ENCODE measurements around the gene L1CAM.

L1CAM gene

DNA sequence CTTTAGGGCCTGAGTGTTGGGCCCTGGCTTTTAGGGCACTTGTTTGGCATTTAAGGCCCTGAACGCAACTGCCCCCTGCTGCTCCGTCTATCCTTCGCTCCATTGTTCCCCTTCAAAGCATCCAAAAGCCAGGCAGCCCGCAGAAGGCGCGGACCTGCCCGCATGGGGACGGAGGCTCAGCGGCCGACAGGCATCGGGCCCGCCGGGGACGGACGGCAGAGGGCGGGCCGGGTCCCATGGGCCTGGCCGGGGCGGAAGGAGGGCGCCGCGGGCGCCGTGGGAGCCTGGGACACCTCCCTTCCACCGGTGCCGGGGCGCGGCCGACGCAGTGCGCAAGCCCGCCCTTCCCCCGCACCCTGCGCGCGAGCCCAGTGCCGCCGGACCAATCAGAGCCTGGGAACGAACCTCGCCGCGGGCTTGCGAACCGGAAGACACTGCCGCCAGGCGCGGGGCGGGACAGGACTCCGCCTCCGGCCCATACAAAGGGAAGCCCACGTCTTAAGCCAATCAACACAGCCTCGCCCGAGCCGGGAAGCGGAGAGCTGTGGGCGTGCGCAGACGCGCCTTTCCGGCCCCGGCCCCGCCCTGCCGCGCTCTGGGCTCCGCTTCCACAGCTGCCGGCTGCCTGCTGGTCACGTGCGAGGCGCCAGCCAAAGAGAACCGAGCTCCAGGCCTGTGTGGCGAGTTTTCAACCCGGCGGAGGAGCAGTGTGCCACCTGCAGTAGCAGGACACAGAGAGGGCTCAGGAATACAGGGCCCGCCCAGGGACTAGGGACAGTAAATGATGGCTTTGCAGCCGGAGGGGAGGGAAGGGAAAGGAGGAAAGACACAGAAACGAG, 42.2 kb upstream of the L1CAM start:
- Histone ChIP-seq H2AFZ (ENCODE audit: insufficient read depth, low read length, poor library complexity) (peak overlapping the region; percentile 59), H2BK120ac (ENCODE audit: insufficient read depth, low read length, poor library complexity) (peak overlapping the region; percentile 65), H3K4me3 (ENCODE audit: low read depth, low read length) (peak overlapping the region; percentile 76), H4K12ac (ENCODE audit: low read depth, low read length) (peak overlapping the region; percentile 97), H3K36me3 (ENCODE audit: control insufficient read depth in 1 of 2, insufficient read depth in 2 of 2, low read length in 2 of 2) (peaks cover 36 to 37% of the 10 kb centered on the region in 2 experiments), H3K4ac (ENCODE audit: low read depth, low read length) (peak overlapping the region; percentile 63), H3K9me3 (ENCODE audit: insufficient read depth, low read depth, low read length) (no peaks in the 10 kb centered on the region), H3K14ac (ENCODE audit: low read length) (peak overlapping the region; percentile 75), H3K79me1 (ENCODE audit: low read length) (peaks cover 7% of the 10 kb centered on the region), H3K9ac (ENCODE audit: low read length) (peak overlapping the region; percentile 92), H2AK5ac (ENCODE audit: low read length) (peak overlapping the region; percentile 99), H3K4me1 (ENCODE audit: control insufficient read depth in 1 of 2, insufficient read depth in 2 of 2, low read length in 2 of 2) (peaks cover 12 to 22% of the 10 kb centered on the region in 2 experiments), H4K91ac (ENCODE audit: low read depth, low read length) (peak overlapping the region; percentile 95), H3K18ac (ENCODE audit: low read length) (peak overlapping the region; percentile 42), H3K27me3 (ENCODE audit: insufficient read depth, low read length) (no peaks in the 10 kb centered on the region), H4K8ac (ENCODE audit: low read depth, low read length) (peak overlapping the region; percentile 96), H2BK5ac (ENCODE audit: low read depth, low read length, poor library complexity) (peak overlapping the region; percentile 34), H3K79me2 (ENCODE audit: control insufficient read depth, insufficient read depth, low read length, poor library complexity) (peaks cover 7% of the 10 kb centered on the region), H3K27ac (ENCODE audit: low read depth, low read length) (peak overlapping the region; percentile 94), H2BK12ac (ENCODE audit: low read length) (no peak overlapping the region), H3K4me2 (ENCODE audit: low read length) (peak overlapping the region; percentile 90), H3K23ac (ENCODE audit: low read length) (no peak overlapping the region)
- peak; percentile 94 to 98 for DNase-seq
- WGBS (ENCODE audit: extremely low coverage, insufficient coverage, insufficient read length), result no CpG with 5 or more reads among the region's 76 CpGs

DNA sequence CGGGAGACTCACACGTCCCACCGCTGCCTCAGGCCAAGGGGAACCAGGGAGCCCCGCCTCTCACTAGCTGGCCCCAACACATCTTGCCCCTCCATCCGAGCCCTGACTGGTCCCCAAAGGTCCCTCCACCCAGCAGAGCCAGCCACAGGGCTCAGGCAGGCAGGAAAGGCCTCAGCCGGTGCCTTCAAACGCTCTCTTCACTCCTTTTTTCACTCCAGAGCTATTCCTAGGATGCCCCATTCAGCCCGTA, 41.6 kb upstream of the L1CAM start:
- H3K14ac ChIP-seq (ENCODE audit: low read length), result peak overlapping the region; percentile 75
- DNase-seq, result no peak
- peak overlapping the region; percentile 94 for H3K27ac ChIP-seq (ENCODE audit: low read depth, low read length)
- H3K18ac ChIP-seq (ENCODE audit: low read length), result peak overlapping the region; percentile 42
- H3K9me3 ChIP-seq (ENCODE audit: insufficient read depth, low read depth, low read length), result no peaks in the 10 kb centered on the region
- peaks cover 7% of the 10 kb centered on the region for H3K79me2 ChIP-seq (ENCODE audit: control insufficient read depth, insufficient read depth, low read length, poor library complexity)
- peaks cover 33 to 34% of the 10 kb centered on the region in 2 experiments for H3K36me3 ChIP-seq (ENCODE audit: control insufficient read depth in 1 of 2, insufficient read depth in 2 of 2, low read length in 2 of 2)
- WGBS (ENCODE audit: extremely low coverage, insufficient coverage, insufficient read length), result no CpG with 5 or more reads among the region's 8 CpGs
- H3K4ac ChIP-seq (ENCODE audit: low read depth, low read length), result peak overlapping the region; percentile 63
- peaks cover 12 to 22% of the 10 kb centered on the region in 2 experiments for H3K4me1 ChIP-seq (ENCODE audit: control insufficient read depth in 1 of 2, insufficient read depth in 2 of 2, low read length in 2 of 2)
- peak overlapping the region; percentile 95 for H4K91ac ChIP-seq (ENCODE audit: low read depth, low read length)
- no peaks in the 10 kb centered on the region for H3K27me3 ChIP-seq (ENCODE audit: insufficient read depth, low read length)
- peak overlapping the region; percentile 96 for H4K8ac ChIP-seq (ENCODE audit: low read depth, low read length)
- no peak overlapping the region for H2BK12ac ChIP-seq (ENCODE audit: low read length)
- H2AFZ ChIP-seq (ENCODE audit: insufficient read depth, low read length, poor library complexity), result peak overlapping the region; percentile 59
- peak overlapping the region; percentile 99 for H2AK5ac ChIP-seq (ENCODE audit: low read length)
- H3K79me1 ChIP-seq (ENCODE audit: low read length), result peaks cover 7% of the 10 kb centered on the region
- H3K4me2 ChIP-seq (ENCODE audit: low read length), result peak overlapping the region; percentile 90
- H3K23ac ChIP-seq (ENCODE audit: low read length), result no peak overlapping the region
- H4K12ac ChIP-seq (ENCODE audit: low read depth, low read length), result peak overlapping the region; percentile 97
- peak overlapping the region; percentile 65 for H2BK120ac ChIP-seq (ENCODE audit: insufficient read depth, low read length, poor library complexity)
- H3K4me3 ChIP-seq (ENCODE audit: low read depth, low read length), result peak overlapping the region; percentile 76
- peak overlapping the region; percentile 34 for H2BK5ac ChIP-seq (ENCODE audit: low read depth, low read length, poor library complexity)
- H3K9ac ChIP-seq (ENCODE audit: low read length), result peak overlapping the region; percentile 92

DNA sequence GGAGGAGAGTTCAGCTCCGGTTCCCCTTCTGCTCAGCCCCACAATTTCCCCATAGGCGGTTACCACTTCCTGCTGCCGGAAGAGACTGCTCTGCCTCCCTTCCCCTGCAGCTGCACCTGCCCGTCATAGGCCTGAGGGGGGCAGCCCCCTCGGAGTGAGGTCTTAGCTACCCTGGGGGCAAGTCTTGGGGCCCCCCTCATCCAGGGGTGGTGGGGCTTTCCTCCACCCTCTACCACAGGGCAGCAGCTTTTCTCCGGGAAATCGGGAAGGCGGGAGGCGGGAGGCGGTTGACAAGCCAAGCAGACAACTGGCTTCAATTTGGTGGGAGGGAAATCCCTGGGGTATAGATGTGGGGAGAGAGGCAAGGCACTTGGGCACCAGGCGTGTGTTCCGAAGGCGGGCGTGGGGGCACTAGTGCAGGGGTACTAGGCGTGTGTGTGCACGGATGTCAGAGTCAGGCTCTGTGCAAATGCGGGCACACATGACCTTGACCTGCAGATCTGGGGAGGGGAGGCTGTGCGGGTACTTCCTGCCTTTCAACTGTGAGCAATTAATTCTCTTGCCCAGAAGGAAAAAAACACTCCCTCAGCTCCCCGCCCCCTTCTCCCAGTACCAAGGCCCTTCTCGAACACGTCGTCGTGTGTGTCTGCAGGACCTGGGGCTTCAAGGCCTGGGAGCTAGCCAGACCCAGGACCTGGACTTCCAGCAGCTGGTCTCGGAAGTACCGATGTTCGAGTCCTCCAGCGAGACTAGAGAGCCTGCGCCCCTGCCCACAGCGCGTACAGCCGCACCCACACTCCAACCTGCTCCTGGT, 41.1 kb upstream of the L1CAM start:
- H4K12ac ChIP-seq (ENCODE audit: low read depth, low read length), result peak overlapping the region; percentile 97
- H3K79me2 ChIP-seq (ENCODE audit: control insufficient read depth, insufficient read depth, low read length, poor library complexity), result peaks cover 7% of the 10 kb centered on the region
- no peaks in the 10 kb centered on the region for H3K27me3 ChIP-seq (ENCODE audit: insufficient read depth, low read length)
- WGBS (ENCODE audit: extremely low coverage, insufficient coverage, insufficient read length), result no CpG with 5 or more reads among the region's 31 CpGs
- peak overlapping the region; percentile 99 for H2AK5ac ChIP-seq (ENCODE audit: low read length)
- H3K27ac ChIP-seq (ENCODE audit: low read depth, low read length), result peak overlapping the region; percentile 94
- DNase-seq, result peak in 1 of 2 donors; percentile 31
- peak overlapping the region; percentile 90 for H3K4me2 ChIP-seq (ENCODE audit: low read length)
- peaks cover 7% of the 10 kb centered on the region for H3K79me1 ChIP-seq (ENCODE audit: low read length)
- H2BK5ac ChIP-seq (ENCODE audit: low read depth, low read length, poor library complexity), result peak overlapping the region; percentile 34
- H3K9ac ChIP-seq (ENCODE audit: low read length), result peak overlapping the region; percentile 92
- H3K18ac ChIP-seq (ENCODE audit: low read length), result peak overlapping the region; percentile 42
- H3K4me1 ChIP-seq (ENCODE audit: control insufficient read depth in 1 of 2, insufficient read depth in 2 of 2, low read length in 2 of 2), result peaks cover 12 to 22% of the 10 kb centered on the region in 2 experiments
- H3K4me3 ChIP-seq (ENCODE audit: low read depth, low read length), result peak overlapping the region; percentile 76
- peak overlapping the region; percentile 65 for H2BK120ac ChIP-seq (ENCODE audit: insufficient read depth, low read length, poor library complexity)
- H3K9me3 ChIP-seq (ENCODE audit: insufficient read depth, low read depth, low read length), result peaks cover 1% of the 10 kb centered on the region
- H3K23ac ChIP-seq (ENCODE audit: low read length), result no peak overlapping the region
- H2BK12ac ChIP-seq (ENCODE audit: low read length), result no peak overlapping the region
- peak overlapping the region; percentile 75 for H3K14ac ChIP-seq (ENCODE audit: low read length)
- H3K36me3 ChIP-seq (ENCODE audit: control insufficient read depth in 1 of 2, insufficient read depth in 2 of 2, low read length in 2 of 2), result peaks cover 28 to 29% of the 10 kb centered on the region in 2 experiments
- peak overlapping the region; percentile 59 for H2AFZ ChIP-seq (ENCODE audit: insufficient read depth, low read length, poor library complexity)
- H4K91ac ChIP-seq (ENCODE audit: low read depth, low read length), result peak overlapping the region; percentile 95
- H3K4ac ChIP-seq (ENCODE audit: low read depth, low read length), result peak overlapping the region; percentile 63
- peak overlapping the region; percentile 96 for H4K8ac ChIP-seq (ENCODE audit: low read depth, low read length)

DNA sequence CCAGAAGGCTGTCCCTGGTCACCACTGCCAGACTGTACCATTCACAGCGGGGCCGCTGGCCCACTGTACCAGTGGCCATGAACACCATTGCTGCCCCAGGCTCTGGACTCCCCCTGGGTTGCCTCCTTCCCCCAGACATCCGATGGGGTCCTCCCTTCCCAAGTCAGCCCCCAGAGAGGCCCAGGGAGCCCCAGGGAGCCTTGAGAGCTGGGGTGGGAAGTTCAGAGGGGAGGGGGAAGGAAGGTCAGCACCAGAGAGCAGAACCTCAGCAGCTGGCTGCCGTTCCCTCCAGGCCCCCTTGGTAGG, 40.5 kb upstream of the L1CAM start:
- no peak overlapping the region for H3K23ac ChIP-seq (ENCODE audit: low read length)
- peak overlapping the region; percentile 77 for H2AK5ac ChIP-seq (ENCODE audit: low read length)
- H3K27me3 ChIP-seq (ENCODE audit: insufficient read depth, low read length), result no peaks in the 10 kb centered on the region
- no peak overlapping the region for H4K12ac ChIP-seq (ENCODE audit: low read depth, low read length)
- peak overlapping the region; percentile 45 for H2BK12ac ChIP-seq (ENCODE audit: low read length)
- no peak for DNase-seq
- H2BK5ac ChIP-seq (ENCODE audit: low read depth, low read length, poor library complexity), result no peak overlapping the region
- H4K8ac ChIP-seq (ENCODE audit: low read depth, low read length), result no peak overlapping the region
- H2AFZ ChIP-seq (ENCODE audit: insufficient read depth, low read length, poor library complexity), result no peak overlapping the region
- H3K36me3 ChIP-seq (ENCODE audit: control insufficient read depth in 1 of 2, insufficient read depth in 2 of 2, low read length in 2 of 2), result peaks cover 22 to 23% of the 10 kb centered on the region in 2 experiments
- H3K27ac ChIP-seq (ENCODE audit: low read depth, low read length), result no peak overlapping the region
- no peak overlapping the region for H3K4me3 ChIP-seq (ENCODE audit: low read depth, low read length)
- peak overlapping the region; percentile 36 for H2BK120ac ChIP-seq (ENCODE audit: insufficient read depth, low read length, poor library complexity)
- peak overlapping the region; percentile 54 for H3K18ac ChIP-seq (ENCODE audit: low read length)
- peaks cover 7% of the 10 kb centered on the region for H3K79me2 ChIP-seq (ENCODE audit: control insufficient read depth, insufficient read depth, low read length, poor library complexity)
- no CpG with 5 or more reads among the region's 4 CpGs for WGBS (ENCODE audit: extremely low coverage, insufficient coverage, insufficient read length)
- peak overlapping the region; percentile 38 for H4K91ac ChIP-seq (ENCODE audit: low read depth, low read length)
- no peak overlapping the region for H3K9ac ChIP-seq (ENCODE audit: low read length)
- peaks cover 2% of the 10 kb centered on the region for H3K9me3 ChIP-seq (ENCODE audit: insufficient read depth, low read depth, low read length)
- peaks cover 12 to 25% of the 10 kb centered on the region in 2 experiments for H3K4me1 ChIP-seq (ENCODE audit: control insufficient read depth in 1 of 2, insufficient read depth in 2 of 2, low read length in 2 of 2)
- no peak overlapping the region for H3K4ac ChIP-seq (ENCODE audit: low read depth, low read length)
- peaks cover 7% of the 10 kb centered on the region for H3K79me1 ChIP-seq (ENCODE audit: low read length)
- peak overlapping the region; percentile 53 for H3K4me2 ChIP-seq (ENCODE audit: low read length)
- no peak overlapping the region for H3K14ac ChIP-seq (ENCODE audit: low read length)

All from trophoblast cell (in vitro differentiated cells and primary cell).